Thyroid gland (tissue), 4 donors: ENCODE measurements around the gene STRBP.

Experiments used
- CTCF ChIP-seq, 6 experiments: fragments of 200-600 bp in 3 of 6; fragments of 450-650 bp in 3 of 6; sonication (generic) in 3 of 6; IDR thresholded peaks; one replicate each; pipeline ENCODE4 v1.5.1; 2016 to 2019; ENCODE audit warnings: antibody characterized with exemption in 6 of 6, mild to moderate bottlenecking in 2 of 6, inconsistent platforms in 1 of 6, moderate library complexity in 1 of 6
- POLR2A ChIP-seq, 2 donors: fragments of 450-650 bp; IDR thresholded peaks; one replicate each; pipeline ENCODE4 v1.6.1; 2017; ENCODE audit warnings: antibody characterized with exemption in 2 of 2, mild to moderate bottlenecking in 2 of 2, moderate library complexity in 1 of 2

- no peak for TF ChIP-seq CTCF (IDR thresholded peaks at IDR 0.05)
- no peak for TF ChIP-seq POLR2A (IDR thresholded peaks at IDR 0.05)
Measured at GRCh38 chr9:123234853-123235252, 33.5 kb downstream of the STRBP start.
